SH-SY5Y (cell line): ENCODE measurements around the gene KRTAP2-4.

ENCODE experiments used
- GATA2 ChIP-seq: IDR thresholded peaks from 2 replicates; pipeline ENCODE4 v1.6.1; 2011; ENCODE audit warnings: mild to moderate bottlenecking, low read depth, low read length
- GATA3 ChIP-seq: IDR thresholded peaks from 2 replicates; pipeline ENCODE4 v1.6.1; 2011; ENCODE audit warnings: low read depth, mild to moderate bottlenecking, low read length, moderate library complexity

DNA sequence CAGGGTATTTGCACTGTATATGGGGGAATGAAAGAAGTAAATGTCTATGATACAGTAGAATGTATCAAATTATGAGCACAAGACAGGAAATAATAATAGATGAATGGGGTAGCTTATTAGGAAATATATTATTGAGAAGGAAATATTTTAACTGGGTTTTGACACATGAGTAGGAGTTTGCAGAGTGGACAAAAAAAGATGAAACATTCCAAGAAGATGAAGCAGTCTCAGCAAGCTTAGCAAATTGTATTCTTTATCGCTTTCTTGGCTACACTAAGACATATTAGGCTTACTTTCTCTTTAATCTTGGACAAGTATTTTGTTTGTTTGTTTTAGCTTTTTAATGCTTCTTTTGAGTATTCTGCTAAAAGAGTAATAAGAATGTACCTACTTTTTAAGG lies 38.2 kb upstream of the KRTAP2-4 start:
- TF ChIP-seq GATA2 (no peak), GATA3 (no peak)
